ENCODE measurements around the gene MYRF. TPM values are rescaled to one million over a fixed set of nuclear protein-coding genes. Genes with fewer than 3 reads are reported as not detected.

MYRF gene
- total and polyA plus RNA-seq, 2 of the 4 experiments (the other 2 are of a cell fraction) = 1.6 to 10.7 TPM

GRCh38 chr11:61817471-61818202 lies 65.2 kb downstream of the MYRF start:
- in situ Hi-C loops (cut with MboI; ENCODE audit: low sequenced_read_pairs) = no loop called here
- WGBS, 2 experiments (ENCODE audit: extremely low coverage in 2 of 2, insufficient read length in 1 of 2) = 67% methylated on average over 1 of the region's 6 CpGs; no CpG with 5 or more reads in 1 of the 2 experiments
- Histone ChIP-seq H4K20me1 (ENCODE audit: insufficient read depth, low read length) (no peaks in the 10 kb centered on the region; the same call in 1 of the 2 replicates), H2BK5ac (ENCODE audit: low read depth, low read length, poor library complexity, severe bottlenecking) (no peak overlapping the region), H3K4ac (ENCODE audit: low read depth, low read length) (peak overlapping the region; percentile 96), H2AK9ac (replicated peaks; ENCODE audit: low read depth, low read length, poor library complexity) (peak overlapping the region; percentile 97), H3K79me1 (ENCODE audit: low read depth in 1 of 2, low read length in 2 of 2) (peaks cover 7 to 32% of the 10 kb centered on the region in 2 experiments; a peak in 3 of 4 replicates), H3K14ac (replicated peaks; ENCODE audit: low read depth, low read length) (peak overlapping the region; percentile 95; the same call in 1 of the 2 replicates), H3K9ac (ENCODE audit: low read depth, low read length) (peak overlapping the region; percentile 80), H3K36me3 (ENCODE audit: control insufficient read depth, insufficient read depth, low read length) (peaks cover 6% of the 10 kb centered on the region), H2BK120ac (ENCODE audit: low read depth, low read length) (peak overlapping the region; percentile 67; the same call in 1 of the 2 replicates), H3K18ac (ENCODE audit: low read depth, low read length) (peak overlapping the region; percentile 76; the same call in 1 of the 2 replicates), H3K23ac (ENCODE audit: low read depth, low read length) (peak overlapping the region; percentile 85; the same call in 1 of the 2 replicates), H3K27me3 (ENCODE audit: control insufficient read depth, insufficient read depth, low read length) (no peaks in the 10 kb centered on the region), H3K4me3 (ENCODE audit: insufficient read depth, low read depth, low read length) (peak overlapping the region; percentile 86), H4K91ac (ENCODE audit: insufficient read depth, low read depth, low read length) (peak overlapping the region; percentile 89), H4K8ac (ENCODE audit: low read depth in 2 of 2, low read length in 2 of 2) (peak overlapping the region; percentile 68 to 94), H3K4me1 (ENCODE audit: control insufficient read depth, insufficient read depth, low read length) (peaks cover 5% of the 10 kb centered on the region; the same call in 1 of the 2 replicates), H2BK20ac (ENCODE audit: low read depth, low read length) (0 out of 2 replicates have a peak overlapping the region, but pooled peaks have one; percentile 7), H4K5ac (ENCODE audit: low read depth, low read length) (peak overlapping the region; percentile 93; the same call in 1 of the 2 replicates), H2AFZ (replicated peaks; ENCODE audit: low read length, poor library complexity) (no peak overlapping the region), H2BK15ac (ENCODE audit: low read depth, low read length) (no peak overlapping the region), H3K56ac (ENCODE audit: extremely low read depth, insufficient read depth, low read length) (peak overlapping the region; percentile 81; the same call in 1 of the 2 replicates), H3K27ac (ENCODE audit: insufficient read depth, low read length) (no peak overlapping the region; the same call in 1 of the 2 replicates), H3K9me1 (ENCODE audit: insufficient read depth, low read length) (peaks cover 9% of the 10 kb centered on the region; the same call in 1 of the 2 replicates), H3K9me3 (ENCODE audit: control insufficient read depth, insufficient read depth, low read length) (no peaks in the 10 kb centered on the region), H3K4me2 (ENCODE audit: low read depth, low read length) (peak overlapping the region; percentile 95), H2AK5ac (ENCODE audit: low read depth, low read length) (no peak overlapping the region)
- ChIA-PET POLR2A (ENCODE audit: unreplicated experiment) (no interaction called here), CTCF (interaction anchor here (1.2 to 1.5 kb wide), 3 partner anchors 10 to 21 kb away, joined by 3 to 5 read pairs (median 4); partner anchors contain the start of gene FADS2)
- dilution Hi-C loops (cut with HindIII; ENCODE audit: low sequenced_read_pairs, unreplicated experiment) = no loop called here
- intact Hi-C loops (cut with micrococcal nuclease) = no loop called here
- BruUV-seq (replicated peaks) = TSS peak; percentile 33
- ATAC-seq (ENCODE audit: low read depth) (no peak), DNase-seq (no peak)
- TF ChIP-seq CTCF (conservative IDR thresholded peaks at IDR 0.05; ENCODE audit: low read depth, low read length) (no peak), CHD1 (IDR thresholded peaks at IDR 0.05; ENCODE audit: low read depth, low read length) (no peak), RCOR1 (IDR thresholded peaks at IDR 0.05; ENCODE audit: insufficient replicate concordance, low read length) (no peak), POLR2A (IDR thresholded peaks at IDR 0.05; ENCODE audit: low read depth, low read length) (no peak), ELK1 (IDR thresholded peaks at IDR 0.05; ENCODE audit: borderline replicate concordance, low read depth, low read length) (no peak), SMC3 (IDR thresholded peaks at IDR 0.05; ENCODE audit: low read depth, low read length) (no peak), CEBPB (IDR thresholded peaks at IDR 0.05; ENCODE audit: low read depth, low read length) (no peak), RFX5 (IDR thresholded peaks at IDR 0.05; ENCODE audit: low read depth, low read length) (no peak), MXI1 (IDR thresholded peaks at IDR 0.05; ENCODE audit: borderline replicate concordance, low read depth, low read length) (no peak), MAZ (IDR thresholded peaks at IDR 0.05; ENCODE audit: borderline replicate concordance, low read depth, low read length) (no peak), BHLHE40 (IDR thresholded peaks at IDR 0.05; ENCODE audit: low read depth, low read length) (no peak), NFE2L2 (IDR thresholded peaks at IDR 0.05; ENCODE audit: low read depth, low read length) (no peak), FOS (IDR thresholded peaks at IDR 0.05; ENCODE audit: low read depth, low read length) (no peak), RAD21 (IDR thresholded peaks at IDR 0.05; ENCODE audit: low read length) (no peak)
